Measurements from ENCODE around the gene DLG2. TPM values are rescaled to one million over a fixed set of nuclear protein-coding genes. Genes with fewer than 3 reads are reported as not detected.

The DLG2 gene
- total RNA-seq, 1 donor from 2014 or later: 5.1 TPM

DNA sequence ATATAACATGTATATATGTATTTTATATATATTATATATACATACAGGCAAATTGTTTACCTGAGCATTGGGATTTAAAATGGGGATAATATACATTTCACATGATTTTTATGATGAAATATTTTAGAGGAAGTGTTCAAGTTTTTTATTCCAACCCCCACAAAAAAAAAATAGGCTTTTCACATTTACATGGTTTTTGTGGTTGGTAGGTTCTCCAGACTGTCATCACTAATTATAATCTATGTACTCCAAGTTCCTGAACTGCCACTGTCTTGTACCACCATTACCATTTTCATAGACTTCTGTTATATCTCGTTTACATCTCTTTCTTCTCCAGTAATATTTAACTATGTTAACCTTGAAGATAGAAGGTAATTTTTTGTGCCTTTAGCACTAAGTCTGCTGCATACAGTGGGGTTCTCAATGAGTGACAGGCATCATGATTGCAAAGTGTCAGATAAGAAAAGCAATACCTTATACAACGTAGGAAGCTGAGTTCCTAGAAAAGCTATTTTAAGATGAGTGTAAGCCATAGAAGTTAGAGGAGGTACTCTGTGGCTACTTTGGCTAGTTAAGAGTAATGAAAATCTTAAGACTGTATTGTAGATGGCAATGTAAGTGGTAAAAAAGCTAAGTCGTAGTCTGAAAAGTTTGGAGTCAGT lies 25.8 kb upstream of the DLG2 start:
- Mint-ChIP-seq H3K27me3 (ENCODE audit: unreplicated experiment) (no peaks in the 10 kb centered on the region), H3K36me3 (ENCODE audit: low read depth, unreplicated experiment) (no peaks in the 10 kb centered on the region), H3K27ac (ENCODE audit: unreplicated experiment) (no peak overlapping the region), H3K4me3 (ENCODE audit: unreplicated experiment) (no peak overlapping the region), H3K4me1 (ENCODE audit: unreplicated experiment) (peaks cover 2% of the 10 kb centered on the region), H3K9me3 (ENCODE audit: unreplicated experiment) (no peaks in the 10 kb centered on the region)
- DNase-seq (ENCODE audit: low spot score): no peak
- TF ChIP-seq, protein P1, sequence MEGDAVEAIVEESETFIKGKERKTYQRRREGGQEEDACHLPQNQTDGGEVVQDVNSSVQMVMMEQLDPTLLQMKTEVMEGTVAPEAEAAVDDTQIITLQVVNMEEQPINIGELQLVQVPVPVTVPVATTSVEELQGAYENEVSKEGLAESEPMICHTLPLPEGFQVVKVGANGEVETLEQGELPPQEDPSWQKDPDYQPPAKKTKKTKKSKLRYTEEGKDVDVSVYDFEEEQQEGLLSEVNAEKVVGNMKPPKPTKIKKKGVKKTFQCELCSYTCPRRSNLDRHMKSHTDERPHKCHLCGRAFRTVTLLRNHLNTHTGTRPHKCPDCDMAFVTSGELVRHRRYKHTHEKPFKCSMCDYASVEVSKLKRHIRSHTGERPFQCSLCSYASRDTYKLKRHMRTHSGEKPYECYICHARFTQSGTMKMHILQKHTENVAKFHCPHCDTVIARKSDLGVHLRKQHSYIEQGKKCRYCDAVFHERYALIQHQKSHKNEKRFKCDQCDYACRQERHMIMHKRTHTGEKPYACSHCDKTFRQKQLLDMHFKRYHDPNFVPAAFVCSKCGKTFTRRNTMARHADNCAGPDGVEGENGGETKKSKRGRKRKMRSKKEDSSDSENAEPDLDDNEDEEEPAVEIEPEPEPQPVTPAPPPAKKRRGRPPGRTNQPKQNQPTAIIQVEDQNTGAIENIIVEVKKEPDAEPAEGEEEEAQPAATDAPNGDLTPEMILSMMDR (IDR thresholded peaks at IDR 0.05; ENCODE audit: unreplicated experiment): no peak

DNA sequence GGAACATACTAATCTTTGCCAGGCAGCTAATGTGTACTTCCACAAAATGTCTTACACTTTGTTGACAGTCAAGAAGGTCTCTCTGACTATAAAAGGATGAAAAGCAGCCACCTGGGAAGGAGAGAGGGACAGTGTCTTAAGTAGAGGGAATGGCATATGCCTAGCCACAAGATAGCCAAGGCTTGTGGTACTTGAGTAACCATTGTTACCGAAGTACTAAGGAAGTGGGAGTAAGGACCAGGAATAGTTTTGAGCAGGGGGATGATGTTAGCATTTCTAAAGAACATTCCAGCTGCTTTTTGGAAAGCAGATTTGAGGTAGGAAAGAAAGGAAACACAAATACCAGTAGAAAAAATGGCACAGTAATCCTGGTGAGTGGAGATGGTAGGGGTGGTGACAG lies 24.0 kb upstream of the DLG2 start:
- no peaks in the 10 kb centered on the region for H3K36me3 Mint-ChIP-seq (ENCODE audit: low read depth, unreplicated experiment)
- H3K27me3 Mint-ChIP-seq (ENCODE audit: unreplicated experiment): no peaks in the 10 kb centered on the region
- H3K4me1 Mint-ChIP-seq (ENCODE audit: unreplicated experiment): peaks cover 2% of the 10 kb centered on the region
- DNase-seq (ENCODE audit: low spot score): no peak
- no peak overlapping the region for H3K4me3 Mint-ChIP-seq (ENCODE audit: unreplicated experiment)
- no peak overlapping the region for H3K27ac Mint-ChIP-seq (ENCODE audit: unreplicated experiment)
- TF ChIP-seq, protein P1 (IDR thresholded peaks at IDR 0.05; ENCODE audit: unreplicated experiment): no peak
- H3K9me3 Mint-ChIP-seq (ENCODE audit: unreplicated experiment): no peaks in the 10 kb centered on the region

DNA sequence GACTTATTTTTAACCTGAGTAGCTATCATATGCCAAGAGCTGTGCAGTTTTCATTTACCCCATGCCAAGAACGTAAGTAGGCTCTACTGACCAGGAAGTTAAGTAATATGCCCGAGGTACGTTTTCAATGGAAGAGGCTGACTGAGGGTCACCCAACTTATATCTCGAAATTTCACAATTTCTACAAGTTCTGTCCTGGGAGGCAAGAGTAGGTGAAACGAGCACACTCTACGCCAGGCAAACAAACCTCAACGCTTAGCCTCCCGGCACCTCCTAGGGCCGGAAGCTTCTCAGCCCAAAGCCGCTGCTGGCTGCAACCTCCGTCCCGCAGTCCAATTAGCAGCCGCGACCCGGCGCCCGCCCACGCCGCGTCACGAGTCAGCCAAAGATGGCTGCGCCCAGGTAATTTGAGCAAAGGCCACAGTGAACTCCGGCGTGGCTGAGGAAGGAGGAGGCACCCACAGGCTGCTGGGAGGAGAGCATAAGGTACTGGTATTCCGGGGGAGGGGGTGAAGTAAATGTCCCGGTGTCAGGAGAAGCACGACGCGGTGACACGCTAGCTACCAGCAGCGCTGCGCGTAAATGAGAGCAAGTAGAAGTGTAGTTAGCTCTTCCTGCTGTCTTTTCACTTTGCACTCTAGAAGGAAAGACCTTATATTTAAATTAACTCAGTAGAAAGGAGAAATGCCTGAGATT lies 20.6 kb upstream of the DLG2 start, which contains the start of gene TMEM126A:
TSS of gene TMEM126A (plus strand) at position 364 of the 696 bp plus-strand sequence. CDS start 2,289 bp downstream, outside the sequence.
- TF ChIP-seq, protein P1 (IDR thresholded peaks at IDR 0.05; ENCODE audit: unreplicated experiment): no peak
- H3K4me1 Mint-ChIP-seq (ENCODE audit: unreplicated experiment): peaks cover 2% of the 10 kb centered on the region
- no peaks in the 10 kb centered on the region for H3K9me3 Mint-ChIP-seq (ENCODE audit: unreplicated experiment)
- DNase-seq (ENCODE audit: low spot score): peak; percentile 86
- H3K27ac Mint-ChIP-seq (ENCODE audit: unreplicated experiment): peak within 1 kb of the TSS; percentile 95
- no peaks in the 10 kb centered on the region for H3K36me3 Mint-ChIP-seq (ENCODE audit: low read depth, unreplicated experiment)
- no peaks in the 10 kb centered on the region for H3K27me3 Mint-ChIP-seq (ENCODE audit: unreplicated experiment)
- peak within 1 kb of the TSS; percentile 98 for H3K4me3 Mint-ChIP-seq (ENCODE audit: unreplicated experiment)

DNA sequence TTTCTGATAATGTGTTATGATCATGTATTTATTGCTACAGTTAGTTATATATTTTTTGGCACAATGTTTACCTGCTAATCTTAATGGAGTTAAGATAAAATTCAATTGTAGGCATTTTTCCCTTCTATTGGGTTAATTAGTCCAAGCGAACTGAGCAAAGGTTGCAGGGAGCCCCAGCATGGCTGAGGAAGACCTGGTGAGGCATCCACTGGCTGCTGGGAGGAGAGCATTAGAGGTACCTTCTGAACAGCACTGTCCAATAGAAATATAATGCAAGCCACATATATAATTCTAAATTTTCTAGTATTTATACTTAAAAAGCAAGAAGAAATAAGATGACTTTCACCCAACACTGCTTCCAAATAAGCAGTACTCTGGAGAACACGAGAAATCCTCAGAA lies 19.9 kb upstream of the DLG2 start:
- Mint-ChIP-seq H3K4me1 (ENCODE audit: unreplicated experiment) (peaks cover 2% of the 10 kb centered on the region), H3K27ac (ENCODE audit: unreplicated experiment) (peak overlapping the region; percentile 66), H3K36me3 (ENCODE audit: low read depth, unreplicated experiment) (no peaks in the 10 kb centered on the region), H3K9me3 (ENCODE audit: unreplicated experiment) (no peaks in the 10 kb centered on the region), H3K4me3 (ENCODE audit: unreplicated experiment) (peak overlapping the region; percentile 98), H3K27me3 (ENCODE audit: unreplicated experiment) (no peaks in the 10 kb centered on the region)
- DNase-seq (ENCODE audit: low spot score): no peak
- TF ChIP-seq, protein P1 (IDR thresholded peaks at IDR 0.05; ENCODE audit: unreplicated experiment): no peak

DNA sequence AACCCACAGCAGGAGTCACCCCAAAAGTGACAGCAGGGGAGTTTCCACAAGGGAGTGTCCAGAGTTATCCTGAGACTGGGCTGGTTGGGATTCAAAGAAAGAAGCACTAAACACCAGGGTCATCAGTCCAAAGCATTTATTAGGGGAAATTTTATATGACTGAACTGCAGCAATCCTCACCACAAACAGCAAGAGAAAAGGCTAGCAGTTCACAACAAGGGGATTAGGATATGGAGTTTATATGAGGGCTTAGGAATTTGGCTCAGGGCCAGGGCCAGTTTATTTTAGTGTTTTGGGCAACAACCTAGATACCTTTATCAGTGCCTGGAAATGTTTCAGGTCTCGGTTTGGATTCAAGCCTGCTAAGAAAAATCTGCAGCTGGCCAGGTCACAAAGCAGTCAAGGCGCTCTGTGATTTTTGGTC lies 16.1 kb upstream of the DLG2 start:
- Mint-ChIP-seq H3K27ac (ENCODE audit: unreplicated experiment) (no peak overlapping the region), H3K9me3 (ENCODE audit: unreplicated experiment) (no peaks in the 10 kb centered on the region), H3K4me3 (ENCODE audit: unreplicated experiment) (no peak overlapping the region), H3K36me3 (ENCODE audit: low read depth, unreplicated experiment) (no peaks in the 10 kb centered on the region), H3K4me1 (ENCODE audit: unreplicated experiment) (peaks cover 2% of the 10 kb centered on the region), H3K27me3 (ENCODE audit: unreplicated experiment) (no peaks in the 10 kb centered on the region)
- TF ChIP-seq, protein P1 (IDR thresholded peaks at IDR 0.05; ENCODE audit: unreplicated experiment): no peak
- no peak for DNase-seq (ENCODE audit: low spot score)
